GM19099 (cell line): ENCODE results near the gene FOLR2.

Source experiments
- POLR2A ChIP-seq: IDR thresholded peaks from 3 replicates; pipeline ENCODE4 v1.6.1; 2011; ENCODE audit warnings: low read depth; ENCODE audit not compliant: insufficient read length; ENCODE audit errors: extremely low read depth

Gene FOLR2

GRCh38 chr11:72208281-72208680 is 8.3 kb upstream of the FOLR2 start:
- TF ChIP-seq POLR2A, result no peak

GRCh38 chr11:72209101-72209500 is 7.5 kb upstream of the FOLR2 start:
- TF ChIP-seq POLR2A, result no peak

- no peak for TF ChIP-seq POLR2A
Observed at GRCh38 chr11:72217841-72218240, 1.2 kb downstream of the FOLR2 start.

GRCh38 chr11:72218251-72218745 is 1.7 kb downstream of the FOLR2 start:
- no peak for TF ChIP-seq POLR2A

- no peak for TF ChIP-seq POLR2A
Observed at GRCh38 chr11:72220696-72221363, 4.2 kb downstream of the FOLR2 start.

GRCh38 chr11:72221386-72222075 is 4.9 kb downstream of the FOLR2 start:
- no peak for TF ChIP-seq POLR2A

- no peak for TF ChIP-seq POLR2A
Observed at GRCh38 chr11:72222106-72222891, 5.7 kb downstream of the FOLR2 start.

- peak; percentile 34 for TF ChIP-seq POLR2A
Observed at GRCh38 chr11:72222907-72223614, 6.5 kb downstream of the FOLR2 start.

- peak; percentile 52 for TF ChIP-seq POLR2A
Observed at GRCh38 chr11:72223615-72224563, 7.3 kb downstream of the FOLR2 start.

GRCh38 chr11:72224564-72225410 is 8.2 kb downstream of the FOLR2 start, which contains the start of gene INPPL1:
TSS of gene INPPL1 (plus strand) at chr11:72224767. CDS start at chr11:72224985, 218 bp downstream.
- TF ChIP-seq POLR2A, result no peak

- TF ChIP-seq POLR2A, result peak; percentile 22
Observed at GRCh38 chr11:72225411-72225951, 8.9 kb downstream of the FOLR2 start.

- TF ChIP-seq POLR2A, result no peak
Observed at GRCh38 chr11:72226701-72227100, 10.1 kb downstream of the FOLR2 start.
